ENCODE data around the gene SCYGR6. TPM values are rescaled to one million over a fixed set of nuclear protein-coding genes. Genes with fewer than 3 reads are reported as not detected.
"Not testable (repeated sequence)": the region's sequence is repeated elsewhere in the genome, so short reads cannot be mapped to it uniquely, and the experiment has no call there.

SCYGR6 gene
- total and polyA plus RNA-seq, 3 donors from 2014 or later, result not detected

DNA sequence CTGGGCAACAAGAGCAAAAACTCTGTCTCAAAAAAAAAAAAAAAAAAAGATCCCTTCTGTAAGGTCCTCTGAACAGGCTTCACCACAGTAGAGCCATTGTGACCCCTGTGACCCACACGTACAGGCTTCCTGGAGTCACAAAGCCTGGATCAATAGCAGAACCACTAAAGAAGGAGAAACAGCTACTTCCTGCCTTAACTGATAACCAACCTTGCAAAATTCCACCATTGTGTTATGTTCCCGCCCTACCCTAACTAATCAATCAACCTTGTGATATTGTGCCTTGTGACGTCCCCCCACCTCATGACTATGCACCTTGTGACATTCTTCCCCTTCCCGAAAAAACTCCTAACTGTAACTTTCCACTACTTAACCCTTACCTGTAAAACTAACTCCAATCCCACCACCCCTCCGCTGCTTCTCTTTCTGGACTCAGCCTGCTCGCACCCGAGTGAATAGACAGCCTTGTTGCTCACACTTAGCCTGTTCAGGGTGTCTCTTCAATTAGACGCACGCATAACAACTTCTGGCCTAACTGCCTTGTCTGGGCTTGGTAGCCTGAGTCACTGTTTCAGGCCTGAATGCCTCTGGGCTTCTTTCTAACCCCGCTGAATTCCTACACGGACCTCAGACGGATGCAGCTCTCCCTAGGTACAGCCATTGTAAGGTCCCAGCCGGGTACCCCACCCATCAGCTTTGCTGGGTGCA, 35.0 kb upstream of the SCYGR6 start:
- H3K27ac ChIP-seq, result no peak overlapping the region
- H3K4me3 ChIP-seq, result no peak overlapping the region
- no peaks in the 10 kb centered on the region for H3K36me3 ChIP-seq (ENCODE audit: low read depth, missing control alignments)
- no peaks in the 10 kb centered on the region for H3K4me1 ChIP-seq
- H3K9me3 ChIP-seq, result no peaks in the 10 kb centered on the region
- no peaks in the 10 kb centered on the region for H3K27me3 ChIP-seq
- no peak for DNase-seq
- no peak for TF ChIP-seq POLR2A (IDR thresholded peaks at IDR 0.05)
- TF ChIP-seq, protein P1, sequence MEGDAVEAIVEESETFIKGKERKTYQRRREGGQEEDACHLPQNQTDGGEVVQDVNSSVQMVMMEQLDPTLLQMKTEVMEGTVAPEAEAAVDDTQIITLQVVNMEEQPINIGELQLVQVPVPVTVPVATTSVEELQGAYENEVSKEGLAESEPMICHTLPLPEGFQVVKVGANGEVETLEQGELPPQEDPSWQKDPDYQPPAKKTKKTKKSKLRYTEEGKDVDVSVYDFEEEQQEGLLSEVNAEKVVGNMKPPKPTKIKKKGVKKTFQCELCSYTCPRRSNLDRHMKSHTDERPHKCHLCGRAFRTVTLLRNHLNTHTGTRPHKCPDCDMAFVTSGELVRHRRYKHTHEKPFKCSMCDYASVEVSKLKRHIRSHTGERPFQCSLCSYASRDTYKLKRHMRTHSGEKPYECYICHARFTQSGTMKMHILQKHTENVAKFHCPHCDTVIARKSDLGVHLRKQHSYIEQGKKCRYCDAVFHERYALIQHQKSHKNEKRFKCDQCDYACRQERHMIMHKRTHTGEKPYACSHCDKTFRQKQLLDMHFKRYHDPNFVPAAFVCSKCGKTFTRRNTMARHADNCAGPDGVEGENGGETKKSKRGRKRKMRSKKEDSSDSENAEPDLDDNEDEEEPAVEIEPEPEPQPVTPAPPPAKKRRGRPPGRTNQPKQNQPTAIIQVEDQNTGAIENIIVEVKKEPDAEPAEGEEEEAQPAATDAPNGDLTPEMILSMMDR (IDR thresholded peaks at IDR 0.05), result no peak
- intact Hi-C loops (cut with DNase I; ENCODE audit: low total_unique reads), result no loop called here
- 64 to 82% methylated on average over 13 of the region's 13 CpGs for WGBS, 2 donors

DNA sequence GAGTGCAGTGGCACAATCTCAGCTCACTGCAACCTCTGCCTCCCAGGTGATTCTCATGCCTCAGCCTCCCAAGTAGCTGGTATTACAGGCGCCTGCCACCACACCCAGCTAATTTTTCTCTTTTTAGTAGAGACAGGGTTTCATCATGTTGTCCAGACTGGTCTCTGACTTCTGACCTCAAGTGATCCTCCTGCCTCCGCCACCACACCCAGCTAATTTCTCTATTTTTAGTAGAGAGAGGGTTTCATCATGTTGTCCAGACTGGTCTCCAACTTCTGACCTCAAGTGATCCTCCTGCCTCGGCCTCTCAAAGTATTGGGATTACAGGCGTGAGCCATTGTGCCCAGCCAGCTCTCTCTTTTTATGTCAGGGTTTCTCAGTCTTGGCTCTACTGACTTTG, 31.7 kb upstream of the SCYGR6 start:
- intact Hi-C loops (cut with DNase I; ENCODE audit: low total_unique reads); H3K36me3 ChIP-seq (ENCODE audit: low read depth, missing control alignments); H3K27ac ChIP-seq; DNase-seq; H3K9me3 ChIP-seq; H3K4me3 ChIP-seq; H3K4me1 ChIP-seq; H3K27me3 ChIP-seq: not testable (repeated sequence)
- 69 to 74% methylated on average over 4 of the region's 4 CpGs for WGBS, 2 donors

DNA sequence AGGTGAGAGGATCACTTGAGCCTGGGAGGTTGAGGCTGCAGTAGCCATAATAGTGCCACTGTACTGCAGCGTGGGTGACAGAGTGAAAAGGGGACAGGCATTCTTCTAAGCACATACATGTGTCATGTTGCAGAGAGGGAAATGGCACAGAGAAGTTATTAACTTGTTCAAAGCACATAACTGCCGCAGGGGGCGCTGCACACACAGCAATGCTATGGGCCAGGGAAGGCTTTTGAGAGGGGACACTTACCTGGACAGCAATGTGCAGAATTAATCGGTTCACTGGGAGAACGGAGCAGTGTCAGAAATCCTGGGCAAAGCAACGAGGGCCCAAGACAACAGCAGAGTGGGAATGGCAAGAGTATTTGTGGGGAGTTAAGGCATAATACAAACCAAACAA, 23.5 kb upstream of the SCYGR6 start:
- Histone ChIP-seq H3K4me1 (no peaks in the 10 kb centered on the region), H3K36me3 (ENCODE audit: low read depth, missing control alignments) (no peaks in the 10 kb centered on the region), H3K9me3 (no peaks in the 10 kb centered on the region), H3K27me3 (no peaks in the 10 kb centered on the region), H3K27ac (no peak overlapping the region), H3K4me3 (no peak overlapping the region)
- DNase-seq, result peak; percentile 21
- TF ChIP-seq, protein P1 (IDR thresholded peaks at IDR 0.05), result peak in 1 of 3 experiments; percentile 17
- TF ChIP-seq POLR2A (IDR thresholded peaks at IDR 0.05), result no peak
- intact Hi-C loops (cut with DNase I; ENCODE audit: low total_unique reads), result no loop called here
- 62% methylated on average over 6 of the region's 6 CpGs for WGBS, 2 donors

DNA sequence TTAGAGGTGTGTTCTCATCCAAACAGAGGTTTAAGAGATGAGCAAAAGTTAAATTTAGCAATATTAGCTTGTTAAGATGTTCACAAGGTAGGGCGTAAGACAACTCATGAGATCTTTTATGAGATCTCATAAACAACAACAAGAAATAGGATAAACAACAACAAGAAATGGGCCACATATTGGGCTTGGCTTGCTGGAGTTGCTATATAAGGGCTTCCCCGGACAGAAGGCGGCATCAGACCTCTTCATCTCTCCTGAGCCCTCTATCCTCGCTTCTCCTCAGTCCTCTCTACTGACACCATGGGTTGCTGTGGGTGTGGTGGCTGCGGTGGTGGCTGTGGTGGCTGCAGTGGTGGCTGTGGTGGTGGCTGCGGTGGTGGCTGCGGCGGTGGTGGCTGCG, 21.0 kb upstream of the SCYGR6 start, which contains the start of gene SCYGR8:
TSS of gene SCYGR8 (plus strand) at position 301 of the 400 bp plus-strand sequence. CDS start at position 301, 0 bp downstream.
- TF ChIP-seq POLR2A (IDR thresholded peaks at IDR 0.05), result no peak
- TF ChIP-seq, protein P1 (IDR thresholded peaks at IDR 0.05), result no peak
- Histone ChIP-seq H3K9me3 (no peaks in the 10 kb centered on the region), H3K4me3 (no peak within 1 kb of the TSS), H3K27ac (no peak within 1 kb of the TSS), H3K27me3 (no peaks in the 10 kb centered on the region), H3K36me3 (ENCODE audit: low read depth, missing control alignments) (no peaks in the 10 kb centered on the region), H3K4me1 (no peaks in the 10 kb centered on the region)
- no peak for DNase-seq
- WGBS, 2 donors, result 94 to 96% methylated on average over 3 to 5 of the region's 9 CpGs
- intact Hi-C loops (cut with DNase I; ENCODE audit: low total_unique reads), result no loop called here

DNA sequence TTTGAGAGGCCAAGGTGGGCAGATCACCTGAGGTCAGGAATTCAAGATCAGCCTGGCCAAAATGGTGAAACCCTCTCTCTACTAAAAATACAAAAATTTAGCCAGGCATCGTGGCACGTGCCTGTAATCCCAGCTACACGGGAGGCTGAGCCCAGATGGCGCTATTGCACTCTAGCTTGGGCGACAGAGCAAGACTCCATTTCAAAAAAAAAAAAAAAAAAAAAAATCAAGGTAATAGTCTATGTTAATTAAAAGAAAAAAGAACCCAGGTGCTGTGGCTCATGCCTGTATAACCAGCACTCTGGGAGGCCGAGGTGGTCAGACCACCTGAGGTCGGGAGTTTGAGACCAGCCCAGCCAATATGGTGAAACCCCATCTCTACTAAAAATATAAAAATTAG, 16.1 kb upstream of the SCYGR6 start:
- H3K9me3 ChIP-seq; intact Hi-C loops (cut with DNase I; ENCODE audit: low total_unique reads): not testable (repeated sequence)

DNA sequence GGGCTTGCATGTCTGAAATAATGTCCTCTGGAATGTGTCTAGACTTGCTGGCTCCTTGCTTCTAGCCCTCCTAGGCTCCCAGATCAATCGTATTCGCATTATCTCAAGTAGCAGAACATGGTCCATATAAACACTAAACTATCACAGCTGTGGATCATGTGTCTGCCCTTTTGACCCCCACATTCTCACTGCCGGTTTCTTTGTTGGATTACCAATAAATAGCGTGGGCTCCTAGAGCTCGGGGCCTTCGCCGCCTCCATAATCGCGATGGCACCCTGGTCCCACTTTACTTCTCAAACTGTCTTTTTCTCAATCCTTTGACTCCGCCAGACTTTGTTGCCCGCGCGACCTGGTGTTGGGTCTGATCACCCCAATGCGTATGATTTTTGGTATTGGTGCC, 14.8 kb upstream of the SCYGR6 start:
- Histone ChIP-seq H3K27me3 (no peaks in the 10 kb centered on the region), H3K9me3 (no peaks in the 10 kb centered on the region), H3K27ac (no peak overlapping the region), H3K4me3 (no peak overlapping the region), H3K36me3 (ENCODE audit: low read depth, missing control alignments) (no peaks in the 10 kb centered on the region), H3K4me1 (no peaks in the 10 kb centered on the region)
- DNase-seq, result no peak
- TF ChIP-seq POLR2A (IDR thresholded peaks at IDR 0.05), result no peak
- TF ChIP-seq, protein P1 (IDR thresholded peaks at IDR 0.05), result no peak
- 71 to 76% methylated on average over 14 of the region's 14 CpGs for WGBS, 2 donors
- intact Hi-C loops (cut with DNase I; ENCODE audit: low total_unique reads), result no loop called here

More for the DNA sequence above, 16.1 kb upstream of the SCYGR6 start:
- not testable (repeated sequence) for DNase-seq; H3K27me3 ChIP-seq; H3K4me1 ChIP-seq; H3K4me3 ChIP-seq; H3K27ac ChIP-seq; H3K36me3 ChIP-seq (ENCODE audit: low read depth, missing control alignments)
- WGBS, 2 donors, result 60 to 73% methylated on average over 7 of the region's 7 CpGs
